ENCODE results near the gene FKBP1A. TPM values are rescaled to one million over a fixed set of nuclear protein-coding genes. Genes with fewer than 3 reads are reported as not detected.
"Not testable (repeated sequence)": the region's sequence is repeated elsewhere in the genome, so short reads cannot be mapped to it uniquely, and the experiment has no call there.

The FKBP1A gene
- total and polyA plus RNA-seq, 5 donors from 2014 or later = 49.1 to 84.3 (median 65.4) TPM

GRCh38 chr20:1415667-1416468, 23.0 kb upstream of the FKBP1A start:
- Mint-ChIP-seq H3K4me3 (no peak overlapping the region), H3K9me3 (peaks cover 0 to 28% (median 9%) of the 10 kb centered on the region in 7 donors), H3K4me1 (peaks cover 0 to 3% (median 0%) of the 10 kb centered on the region in 4 donors), H3K36me3 (no peaks in the 10 kb centered on the region), H3K27me3 (peaks cover 26% of the 10 kb centered on the region), H3K27ac (no peak overlapping the region)
- Histone ChIP-seq H3K4me1 (ENCODE audit: control insufficient read depth, insufficient read depth, low read length, poor library complexity, severe bottlenecking) (no peaks in the 10 kb centered on the region), H3K4me3 (ENCODE audit: low read depth, low read length) (no peak overlapping the region), H3K27ac (ENCODE audit: insufficient read depth, low read length, poor library complexity, severe bottlenecking) (no peak overlapping the region), H3K27me3 (ENCODE audit: control insufficient read depth, insufficient read depth, low read length) (peaks cover 4% of the 10 kb centered on the region), H3K9me3 (ENCODE audit: control insufficient read depth in 2 of 2, low read length in 2 of 2) (peaks cover 27 to 30% of the 10 kb centered on the region in 2 experiments), H3K36me3 (ENCODE audit: control insufficient read depth, insufficient read depth, low read length) (no peaks in the 10 kb centered on the region)
- ATAC-seq (ENCODE audit: low read depth in 2 of 2) (no peak), DNase-seq (no peak)

DNA sequence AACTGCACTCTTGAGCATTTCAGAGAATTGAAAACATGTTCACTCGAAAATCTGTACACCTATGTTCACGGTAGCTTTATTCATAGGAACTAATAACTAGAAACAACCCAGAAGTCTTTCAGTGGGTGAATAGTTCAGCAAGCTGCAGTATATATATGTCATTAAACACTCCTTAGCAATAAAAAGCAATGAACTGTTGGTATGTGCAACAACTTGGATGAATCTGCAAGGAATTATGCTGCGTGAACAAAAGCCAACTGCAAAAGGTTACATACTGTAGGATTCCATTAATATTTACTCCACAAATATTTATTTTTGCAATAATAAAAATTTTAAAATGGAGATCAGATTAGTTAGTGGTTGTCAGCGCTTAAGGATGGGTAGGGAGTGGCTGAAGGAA, 22.1 kb upstream of the FKBP1A start:
- Histone ChIP-seq H3K4me1 (ENCODE audit: control insufficient read depth, insufficient read depth, low read length, poor library complexity, severe bottlenecking) (no peaks in the 10 kb centered on the region), H3K9me3 (ENCODE audit: control insufficient read depth in 2 of 2, low read length in 2 of 2) (peaks cover 21% of the 10 kb centered on the region in 2 experiments), H3K4me3 (ENCODE audit: low read depth, low read length) (no peak overlapping the region), H3K36me3 (ENCODE audit: control insufficient read depth, insufficient read depth, low read length) (no peaks in the 10 kb centered on the region), H3K27ac (ENCODE audit: insufficient read depth, low read length, poor library complexity, severe bottlenecking) (no peak overlapping the region), H3K27me3 (ENCODE audit: control insufficient read depth, insufficient read depth, low read length) (peaks cover 7% of the 10 kb centered on the region)
- Mint-ChIP-seq H3K9me3 (peaks cover 0 to 19% (median 5%) of the 10 kb centered on the region in 7 donors), H3K27ac (no peak overlapping the region), H3K36me3 (no peaks in the 10 kb centered on the region), H3K4me1 (peaks cover 0 to 3% (median 0%) of the 10 kb centered on the region in 4 donors), H3K27me3 (peaks cover 26% of the 10 kb centered on the region), H3K4me3 (no peak overlapping the region)
- ATAC-seq (ENCODE audit: low read depth in 2 of 2) (no peak), DNase-seq (no peak)

- Histone ChIP-seq H3K36me3 (ENCODE audit: control insufficient read depth, insufficient read depth, low read length) (no peaks in the 10 kb centered on the region), H3K4me3 (ENCODE audit: low read depth, low read length) (no peak overlapping the region), H3K4me1 (ENCODE audit: control insufficient read depth, insufficient read depth, low read length, poor library complexity, severe bottlenecking) (no peaks in the 10 kb centered on the region), H3K9me3 (ENCODE audit: control insufficient read depth in 2 of 2, low read length in 2 of 2) (peaks cover 0 to 1% of the 10 kb centered on the region in 2 experiments), H3K27me3 (ENCODE audit: control insufficient read depth, insufficient read depth, low read length) (peaks cover 10% of the 10 kb centered on the region), H3K27ac (ENCODE audit: insufficient read depth, low read length, poor library complexity, severe bottlenecking) (no peak overlapping the region)
- ATAC-seq (ENCODE audit: low read depth in 2 of 2) (no peak), DNase-seq (no peak)
- Mint-ChIP-seq H3K4me3 (no peak overlapping the region), H3K27ac (no peak overlapping the region), H3K27me3 (peaks cover 32% of the 10 kb centered on the region), H3K4me1 (peaks cover 0 to 8% (median 2%) of the 10 kb centered on the region in 4 donors), H3K36me3 (no peaks in the 10 kb centered on the region), H3K9me3 (peaks cover 0 to 3% (median 0%) of the 10 kb centered on the region in 7 donors)
Measured at GRCh38 chr20:1405801-1406200, 12.9 kb upstream of the FKBP1A start.

DNA sequence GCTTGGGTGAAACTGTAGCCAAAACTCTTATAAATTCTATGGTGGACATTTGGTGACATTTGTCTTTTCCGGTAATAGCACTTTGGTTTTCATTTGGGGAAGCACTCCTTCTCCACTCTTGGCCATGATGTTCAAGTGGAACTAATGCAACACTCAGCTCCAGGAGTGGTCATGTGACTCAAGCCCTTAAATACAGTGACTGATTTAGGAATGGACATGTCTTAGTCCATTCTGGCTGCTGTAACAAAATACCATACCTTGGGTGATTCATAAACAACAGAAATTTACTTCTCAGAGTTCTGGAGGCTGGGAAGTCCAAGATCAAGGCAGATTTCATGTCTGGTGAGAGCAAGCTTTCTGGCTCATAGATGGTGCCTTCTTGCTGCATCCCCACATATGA, 10.8 kb upstream of the FKBP1A start:
- Histone ChIP-seq H3K27me3 (ENCODE audit: control insufficient read depth, insufficient read depth, low read length) (peaks cover 7% of the 10 kb centered on the region), H3K9me3 (ENCODE audit: control insufficient read depth in 2 of 2, low read length in 2 of 2) (no peaks in the 10 kb centered on the region), H3K4me1 (ENCODE audit: control insufficient read depth, insufficient read depth, low read length, poor library complexity, severe bottlenecking) (no peaks in the 10 kb centered on the region), H3K36me3 (ENCODE audit: control insufficient read depth, insufficient read depth, low read length) (no peaks in the 10 kb centered on the region), H3K27ac (ENCODE audit: insufficient read depth, low read length, poor library complexity, severe bottlenecking) (no peak overlapping the region), H3K4me3 (ENCODE audit: low read depth, low read length) (no peak overlapping the region)
- Mint-ChIP-seq H3K9me3 (peaks cover 0 to 3% (median 0%) of the 10 kb centered on the region in 7 donors), H3K27ac (no peak overlapping the region), H3K4me1 (peaks cover 0 to 8% (median 2%) of the 10 kb centered on the region in 4 donors), H3K36me3 (no peaks in the 10 kb centered on the region), H3K27me3 (peaks cover 48% of the 10 kb centered on the region), H3K4me3 (no peak overlapping the region)
- ATAC-seq (ENCODE audit: low read depth in 2 of 2) (no peak), DNase-seq (no peak)

DNA sequence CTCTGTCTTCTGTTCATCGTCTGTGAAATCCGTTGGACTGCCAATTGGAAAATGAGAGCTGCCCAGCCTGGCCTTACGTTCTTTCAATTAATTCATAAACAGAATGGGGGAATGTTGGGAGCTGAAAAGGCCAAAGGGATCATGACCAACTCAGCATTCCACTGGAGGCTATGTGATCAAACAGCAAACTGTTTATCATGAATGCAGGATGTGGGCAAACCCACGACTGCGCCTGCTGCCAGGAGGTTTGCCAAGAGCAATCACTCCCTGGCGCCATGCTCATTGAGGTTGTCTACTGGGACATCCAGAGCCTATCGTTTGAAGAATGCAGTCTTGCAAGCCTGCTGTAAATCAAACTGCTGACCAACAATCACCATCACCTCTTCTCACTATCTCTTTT, 9.3 kb upstream of the FKBP1A start:
- H3K4me1 ChIP-seq (ENCODE audit: control insufficient read depth, insufficient read depth, low read length, poor library complexity, severe bottlenecking) = no peaks in the 10 kb centered on the region
- H3K4me1 Mint-ChIP-seq = peaks cover 0 to 9% (median 2%) of the 10 kb centered on the region in 4 donors
- H3K9me3 Mint-ChIP-seq = peaks cover 0 to 3% (median 0%) of the 10 kb centered on the region in 7 donors
- H3K27ac Mint-ChIP-seq = no peak overlapping the region
- peaks cover 54% of the 10 kb centered on the region for H3K27me3 Mint-ChIP-seq
- no peaks in the 10 kb centered on the region for H3K36me3 ChIP-seq (ENCODE audit: control insufficient read depth, insufficient read depth, low read length)
- ATAC-seq (ENCODE audit: low read depth in 2 of 2) (no peak), DNase-seq (no peak)
- peaks cover 7% of the 10 kb centered on the region for H3K27me3 ChIP-seq (ENCODE audit: control insufficient read depth, insufficient read depth, low read length)
- H3K4me3 ChIP-seq (ENCODE audit: low read depth, low read length) = no peak overlapping the region
- H3K4me3 Mint-ChIP-seq = no peak overlapping the region
- H3K9me3 ChIP-seq (ENCODE audit: control insufficient read depth in 2 of 2, low read length in 2 of 2) = no peaks in the 10 kb centered on the region
- no peak overlapping the region for H3K27ac ChIP-seq (ENCODE audit: insufficient read depth, low read length, poor library complexity, severe bottlenecking)
- H3K36me3 Mint-ChIP-seq = no peaks in the 10 kb centered on the region

GRCh38 chr20:1401451-1401907, 8.6 kb upstream of the FKBP1A start:
- ATAC-seq (ENCODE audit: low read depth in 2 of 2) = no peak

GRCh38 chr20:1399678-1400366, 7.0 kb upstream of the FKBP1A start:
- ATAC-seq (ENCODE audit: low read depth in 2 of 2); DNase-seq; H3K27ac Mint-ChIP-seq; H3K36me3 ChIP-seq (ENCODE audit: control insufficient read depth, insufficient read depth, low read length); H3K9me3 Mint-ChIP-seq; H3K36me3 Mint-ChIP-seq; H3K4me3 ChIP-seq (ENCODE audit: low read depth, low read length); H3K9me3 ChIP-seq (ENCODE audit: control insufficient read depth in 2 of 2, low read length in 2 of 2); H3K4me1 ChIP-seq (ENCODE audit: control insufficient read depth, insufficient read depth, low read length, poor library complexity, severe bottlenecking); H3K27ac ChIP-seq (ENCODE audit: insufficient read depth, low read length, poor library complexity, severe bottlenecking): not testable (repeated sequence)
- Mint-ChIP-seq H3K27me3 (peaks cover 59% of the 10 kb centered on the region), H3K4me3 (peak overlapping the region in 1 of 4 donors; percentile 29), H3K4me1 (peaks cover 0 to 21% (median 6%) of the 10 kb centered on the region in 4 donors)
- peaks cover 13% of the 10 kb centered on the region for H3K27me3 ChIP-seq (ENCODE audit: control insufficient read depth, insufficient read depth, low read length)

More at GRCh38 chr20:1401451-1401907, 8.6 kb upstream of the FKBP1A start:
- H3K36me3 ChIP-seq (ENCODE audit: control insufficient read depth, insufficient read depth, low read length) = no peaks in the 10 kb centered on the region
- no peaks in the 10 kb centered on the region for H3K4me1 ChIP-seq (ENCODE audit: control insufficient read depth, insufficient read depth, low read length, poor library complexity, severe bottlenecking)
- H3K27me3 ChIP-seq (ENCODE audit: control insufficient read depth, insufficient read depth, low read length) = peaks cover 10% of the 10 kb centered on the region
- H3K27ac ChIP-seq (ENCODE audit: insufficient read depth, low read length, poor library complexity, severe bottlenecking) = no peak overlapping the region
- H3K27ac Mint-ChIP-seq = no peak overlapping the region
- no peaks in the 10 kb centered on the region for H3K36me3 Mint-ChIP-seq
- peaks cover 51% of the 10 kb centered on the region for H3K27me3 Mint-ChIP-seq
- no peaks in the 10 kb centered on the region for H3K9me3 ChIP-seq (ENCODE audit: control insufficient read depth in 2 of 2, low read length in 2 of 2)
- peaks cover 0 to 3% (median 0%) of the 10 kb centered on the region in 7 donors for H3K9me3 Mint-ChIP-seq
- DNase-seq = no peak
- peaks cover 0 to 16% (median 5%) of the 10 kb centered on the region in 4 donors for H3K4me1 Mint-ChIP-seq
- H3K4me3 Mint-ChIP-seq = no peak overlapping the region
- H3K4me3 ChIP-seq (ENCODE audit: low read depth, low read length) = no peak overlapping the region
